ENCODE results near the gene OVOL3.

- TF ChIP-seq CTCF (IDR thresholded peaks at IDR 0.05): no peak
- no peak for TF ChIP-seq POLR2A (IDR thresholded peaks at IDR 0.05)
These were observed 17.7 kb upstream of the OVOL3 start for GRCh38 chr19:36093146-36093662.

Measured in esophagus squamous epithelium (tissue), 4 donors.